HEK293T (cell line): Measurements from ENCODE around the gene MED15.

Experiments
- CTCF ChIA-PET: fragments of 350-600 bp; formaldehyde crosslinking; extraction: SDS; loops from one replicate; lab custom pipeline; 2021; ENCODE audit warnings: antibody characterized with exemption, inconsistent platforms; lab: Yijun Ruan, JAX
- POLR2A ChIA-PET: fragments of 350-600 bp; formaldehyde crosslinking; extraction: SDS; loops from one replicate; lab custom pipeline; 2020; ENCODE audit warnings: antibody characterized with exemption, inconsistent platforms; lab: Yijun Ruan, JAX
- DNase-seq: peaks from one replicate; pipeline ENCODE4 v3.0.0; 2012; ENCODE audit warnings: mixed read lengths; ENCODE audit errors: extremely low spot score
- ARNT ChIP-seq: fragments of 450-650 bp; IDR thresholded peaks from 2 replicates; pipeline ENCODE4 v1.6.1; 2017; ENCODE audit warnings: mild to moderate bottlenecking
- BHLHE40 ChIP-seq: fragments of 450-650 bp; IDR thresholded peaks from 2 replicates; pipeline ENCODE4 v1.6.1; 2016; ENCODE audit warnings: mild to moderate bottlenecking, moderate library complexity, borderline replicate concordance
- CTBP1 ChIP-seq: fragments of 450-650 bp; IDR thresholded peaks from 2 replicates; pipeline ENCODE4 v1.6.1; 2016; ENCODE audit warnings: borderline replicate concordance
- ELF4 ChIP-seq: fragments of 450-650 bp; IDR thresholded peaks from 2 replicates; pipeline ENCODE4 v1.6.1; 2017; ENCODE audit warnings: antibody characterized with exemption
- FOXA1 ChIP-seq: fragments of 450-650 bp; IDR thresholded peaks from 2 replicates; pipeline ENCODE4 v1.6.1; 2016; ENCODE audit warnings: mild to moderate bottlenecking
- FOXK2 ChIP-seq: fragments of 450-650 bp; IDR thresholded peaks from 2 replicates; pipeline ENCODE4 v1.6.1; 2016; ENCODE audit warnings: mild to moderate bottlenecking
- FOXM1 ChIP-seq: fragments of 450-650 bp; IDR thresholded peaks from 2 replicates; pipeline ENCODE4 v1.6.1; 2017; ENCODE audit warnings: mild to moderate bottlenecking, borderline replicate concordance
- HDGF ChIP-seq: fragments of 450-650 bp; IDR thresholded peaks from 2 replicates; pipeline ENCODE4 v1.6.1; 2017; ENCODE audit warnings: antibody characterized with exemption, borderline replicate concordance
- L3MBTL2 ChIP-seq: fragments of 450-650 bp; conservative IDR thresholded peaks from 2 replicates; pipeline ENCODE4 v1.6.1; 2016; ENCODE audit warnings: mild to moderate bottlenecking
- LEF1 ChIP-seq: fragments of 450-650 bp; IDR thresholded peaks from 2 replicates; pipeline ENCODE4 v1.6.1; 2017; ENCODE audit warnings: mild to moderate bottlenecking, borderline replicate concordance
- NFRKB ChIP-seq: fragments of 450-650 bp; IDR thresholded peaks from 2 replicates; pipeline ENCODE4 v1.6.1; 2016; ENCODE audit warnings: mild to moderate bottlenecking, moderate library complexity
- SP1 ChIP-seq: fragments of 450-650 bp; IDR thresholded peaks from 2 replicates; pipeline ENCODE4 v1.6.1; 2017
- SUZ12 ChIP-seq: fragments of 450-650 bp; IDR thresholded peaks from 2 replicates; pipeline ENCODE4 v1.6.1; 2016; ENCODE audit warnings: mild to moderate bottlenecking
- TARDBP ChIP-seq: fragments of 450-650 bp; IDR thresholded peaks from 2 replicates; pipeline ENCODE4 v1.6.1; 2016
- ZNF384 ChIP-seq: fragments of 450-650 bp; IDR thresholded peaks from 2 replicates; pipeline ENCODE4 v1.6.1; 2016
- TF ChIP-seq, protein P1 (sequence below): fragments of 450-650 bp; IDR thresholded peaks from 2 replicates; pipeline ENCODE4 v1.6.1; 2016

MED15 gene

DNA sequence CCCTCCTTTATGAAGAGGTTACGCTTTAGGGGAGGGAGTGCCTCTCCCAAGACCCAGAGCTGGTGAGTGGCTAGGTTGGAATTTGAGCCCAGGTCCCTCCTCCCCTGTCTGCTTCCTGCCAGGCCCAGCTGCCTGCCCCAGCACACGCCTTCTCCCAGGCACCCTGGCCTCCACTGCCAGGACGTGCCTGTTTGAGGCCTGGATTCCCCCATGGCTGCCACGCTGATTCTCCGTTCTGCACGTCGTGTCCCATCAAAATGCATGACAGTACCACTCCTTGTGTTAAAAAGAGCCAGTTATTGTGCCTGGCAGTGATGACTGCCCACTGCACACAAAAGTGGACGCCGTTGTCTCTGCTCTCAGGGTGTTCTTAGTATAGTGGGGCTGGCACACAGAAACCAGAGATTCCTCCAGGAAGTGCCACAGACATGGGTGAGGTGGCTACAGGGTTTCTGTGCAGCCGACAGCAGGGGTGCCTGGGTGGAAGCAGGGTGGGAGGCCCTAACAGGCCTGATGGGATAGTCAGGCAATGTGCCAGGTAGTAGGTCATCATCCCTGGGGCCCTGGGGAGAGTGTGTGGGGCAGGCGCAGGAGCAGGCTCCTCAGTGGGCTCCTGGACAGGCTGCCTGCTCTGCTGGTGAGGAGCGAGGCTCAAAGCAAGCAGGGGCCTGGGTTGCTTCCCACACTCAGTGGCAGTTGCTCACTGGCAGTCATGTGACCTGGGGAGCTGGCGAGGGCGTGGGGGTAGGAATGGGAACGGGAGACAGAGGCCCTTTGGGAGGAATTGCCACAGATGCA, 24.2 kb downstream of the MED15 start:
- no peak for TF ChIP-seq SUZ12
- TF ChIP-seq ELF4, result no peak
- TF ChIP-seq ARNT, result no peak
- no peak for TF ChIP-seq HDGF
- no peak for TF ChIP-seq TARDBP
- TF ChIP-seq BHLHE40, result no peak
- no peak for TF ChIP-seq FOXM1
- no peak for TF ChIP-seq FOXA1
- TF ChIP-seq SP1, result no peak
- TF ChIP-seq CTBP1, result no peak
- TF ChIP-seq L3MBTL2, result no peak
- TF ChIP-seq LEF1, result no peak
- no peak for DNase-seq
- CTCF ChIA-PET, result no interaction called here
- POLR2A ChIA-PET, result no interaction called here

DNA sequence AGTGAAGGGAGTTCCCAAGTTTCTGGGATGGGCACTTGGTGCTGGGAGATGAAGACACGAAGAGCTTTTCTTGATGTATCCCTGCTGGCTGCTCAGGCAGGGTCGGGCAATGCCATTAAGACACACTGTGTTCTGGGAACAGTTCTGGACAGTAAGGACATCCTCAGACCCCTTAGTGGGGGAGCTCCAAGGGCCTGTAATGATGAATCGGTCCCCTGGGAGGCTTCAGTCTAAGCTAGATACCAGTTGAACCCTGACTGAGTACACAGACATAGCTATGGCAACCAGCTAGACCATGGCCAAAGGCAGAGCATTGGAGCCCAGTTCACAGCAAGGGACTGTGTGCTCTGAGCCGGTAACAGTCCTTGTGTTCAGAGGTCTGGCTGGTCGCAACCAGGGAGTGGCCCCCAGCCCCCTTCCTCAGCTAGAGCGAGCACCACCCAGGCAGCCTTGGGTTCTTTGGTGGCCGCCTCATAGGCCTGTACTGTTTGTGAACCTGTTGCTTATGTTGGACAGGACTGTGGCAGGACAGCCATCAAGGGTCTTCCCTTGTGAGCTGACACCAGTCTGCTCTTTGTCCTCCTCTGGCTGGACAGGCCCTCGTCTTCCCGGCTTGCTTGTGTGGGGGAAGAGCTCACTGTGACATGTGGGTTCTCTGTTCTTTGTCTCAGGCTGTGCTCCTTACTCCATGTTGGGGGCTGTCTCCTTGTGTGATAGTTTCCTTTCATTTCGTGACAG, 25.0 kb downstream of the MED15 start:
- CTCF ChIA-PET, result no interaction called here

DNA sequence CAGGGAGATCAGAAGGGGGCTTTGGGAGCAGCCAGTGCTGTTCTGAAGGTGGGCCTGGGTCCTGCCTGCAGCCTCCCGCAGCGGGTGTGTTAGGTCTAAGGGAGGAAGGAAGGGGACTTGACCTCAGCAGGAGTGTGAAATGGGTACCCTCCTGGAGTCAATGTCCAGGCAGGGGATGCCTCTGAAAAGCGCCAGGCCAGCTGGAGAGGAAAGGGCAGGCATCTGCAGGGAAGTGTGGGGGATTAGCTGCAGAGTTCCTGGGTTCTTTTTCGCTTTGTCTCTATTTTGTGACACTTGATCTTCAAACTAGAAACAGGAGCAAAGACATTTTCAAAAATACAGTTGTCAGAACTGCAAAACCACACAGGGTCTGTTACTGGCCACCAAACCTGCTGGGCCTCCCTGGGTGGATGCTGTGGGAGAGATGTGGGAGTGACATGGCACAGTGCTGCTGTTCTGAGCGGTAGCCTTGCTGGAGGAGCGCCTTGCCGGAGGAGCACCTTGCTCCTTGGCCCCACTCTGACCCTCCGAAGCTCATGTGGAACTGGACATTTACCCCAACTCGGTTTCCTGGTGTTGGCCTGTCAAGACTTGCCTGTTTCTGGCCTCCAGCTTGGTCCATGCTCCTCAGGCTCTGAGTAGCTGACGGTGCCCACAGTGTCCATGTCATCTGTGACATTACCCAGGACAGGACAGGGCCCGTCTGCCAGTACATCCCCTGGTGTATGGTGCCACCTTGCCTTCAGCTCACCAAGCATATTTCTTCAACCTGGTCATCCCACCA, 25.9 kb downstream of the MED15 start:
- no peak for DNase-seq
- POLR2A ChIA-PET, result no interaction called here
- CTCF ChIA-PET, result interaction anchor here (1.0 kb wide), 1 partner anchor 115 kb away, joined by 3 read pairs; no protein-coding TSS in a partner anchor
- no peak for TF ChIP-seq CTBP1

More for the DNA sequence above, 25.0 kb downstream of the MED15 start:
- DNase-seq, result no peak
- no peak for TF ChIP-seq NFRKB
- TF ChIP-seq, protein P1, sequence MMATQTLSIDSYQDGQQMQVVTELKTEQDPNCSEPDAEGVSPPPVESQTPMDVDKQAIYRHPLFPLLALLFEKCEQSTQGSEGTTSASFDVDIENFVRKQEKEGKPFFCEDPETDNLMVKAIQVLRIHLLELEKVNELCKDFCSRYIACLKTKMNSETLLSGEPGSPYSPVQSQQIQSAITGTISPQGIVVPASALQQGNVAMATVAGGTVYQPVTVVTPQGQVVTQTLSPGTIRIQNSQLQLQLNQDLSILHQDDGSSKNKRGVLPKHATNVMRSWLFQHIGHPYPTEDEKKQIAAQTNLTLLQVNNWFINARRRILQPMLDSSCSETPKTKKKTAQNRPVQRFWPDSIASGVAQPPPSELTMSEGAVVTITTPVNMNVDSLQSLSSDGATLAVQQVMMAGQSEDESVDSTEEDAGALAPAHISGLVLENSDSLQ, result no peak
- no peak for TF ChIP-seq HDGF
- no peak for TF ChIP-seq LEF1
- no peak for TF ChIP-seq ARNT
- POLR2A ChIA-PET, result no interaction called here

DNA sequence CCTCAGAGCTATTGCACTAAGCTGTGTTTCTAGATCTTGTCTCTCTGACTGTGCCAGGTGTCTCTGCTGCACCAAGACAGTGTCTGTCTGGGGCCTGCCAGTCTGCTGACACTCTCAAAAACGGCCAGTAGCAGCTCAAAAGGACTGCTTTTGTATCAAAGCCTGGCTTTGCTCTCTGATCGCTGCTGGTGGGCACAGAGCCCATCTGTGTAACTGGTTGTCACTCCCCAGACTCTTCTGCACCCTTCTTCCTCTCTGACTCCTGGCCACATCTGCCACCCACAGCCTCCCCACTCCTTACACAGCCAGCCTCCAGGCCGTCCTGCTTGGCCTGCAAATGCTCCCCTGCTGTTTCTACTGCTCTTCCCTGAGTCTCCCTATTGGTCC, 26.5 kb downstream of the MED15 start:
- ChIA-PET POLR2A (no interaction called here), CTCF (interaction anchor here (1.0 kb wide), 1 partner anchor 116 kb away, joined by 3 read pairs; no protein-coding TSS in a partner anchor)
- DNase-seq, result no peak
- no peak for TF ChIP-seq LEF1

DNA sequence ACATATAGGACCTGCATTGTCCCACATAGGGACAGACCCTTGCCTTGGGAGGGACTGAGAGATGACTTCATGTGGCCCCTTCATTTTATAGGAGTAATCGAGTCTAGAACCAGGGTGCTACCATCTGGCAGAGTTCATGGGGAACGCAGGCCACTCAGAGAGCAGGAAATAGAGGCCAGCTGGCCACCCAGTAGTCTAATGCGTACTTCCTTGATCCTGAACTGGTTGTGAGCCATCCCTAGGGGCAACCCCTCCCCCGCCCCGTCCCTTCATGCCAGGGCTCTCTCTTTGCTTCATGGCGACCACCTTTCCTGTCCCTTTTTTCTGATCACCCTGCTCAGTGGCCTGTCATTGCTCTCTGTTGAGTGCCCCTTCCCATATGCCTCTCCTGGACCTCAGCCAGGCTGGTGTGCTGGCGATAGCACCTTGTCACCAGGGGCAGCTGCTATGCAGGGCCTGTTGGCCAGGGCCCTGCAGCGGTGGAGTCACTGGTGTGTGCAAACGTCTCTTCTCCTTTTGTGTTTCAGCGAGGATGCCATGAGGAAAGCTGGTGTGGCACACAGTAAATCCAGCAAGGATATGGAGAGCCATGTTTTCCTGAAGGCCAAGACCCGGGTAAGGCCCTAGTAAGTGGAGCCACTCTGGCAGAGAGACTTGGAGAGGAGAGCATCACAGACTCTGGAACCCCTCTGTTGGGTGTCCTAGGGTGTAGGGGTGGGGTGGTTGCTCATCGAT, 29.3 kb downstream of the MED15 start:
- POLR2A ChIA-PET, result no interaction called here
- no peak for DNase-seq
- TF ChIP-seq L3MBTL2, result no peak
- TF ChIP-seq SUZ12, result no peak
- TF ChIP-seq, protein P1, result no peak
- TF ChIP-seq ELF4, result no peak
- no peak for TF ChIP-seq LEF1
- TF ChIP-seq FOXA1, result no peak
- TF ChIP-seq CTBP1, result no peak
- no peak for TF ChIP-seq FOXK2
- no peak for TF ChIP-seq SP1
- no peak for TF ChIP-seq TARDBP
- no peak for TF ChIP-seq BHLHE40
- no peak for TF ChIP-seq HDGF
- CTCF ChIA-PET, result no interaction called here

DNA sequence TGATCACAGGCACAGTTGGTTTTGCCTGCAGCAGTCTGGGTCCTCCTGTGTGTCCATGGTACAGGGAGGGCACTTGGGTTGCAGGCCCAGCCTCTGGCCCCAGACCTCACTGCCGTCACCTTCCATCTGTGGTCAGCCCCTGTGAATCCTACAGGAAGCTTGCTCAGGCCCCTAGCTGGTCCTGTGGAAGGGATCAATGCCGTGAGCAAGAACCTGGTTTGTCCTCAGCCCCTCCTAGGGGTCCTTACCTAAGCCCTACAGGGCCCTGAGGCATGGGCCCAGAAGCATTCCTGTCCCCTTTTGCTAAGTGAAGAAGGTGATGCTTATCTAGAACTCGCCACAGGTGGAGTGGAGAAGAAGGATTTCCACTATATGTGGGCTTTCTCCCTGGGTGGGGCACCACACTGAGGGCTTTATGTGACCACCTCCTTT, 29.9 kb downstream of the MED15 start:
- CTCF ChIA-PET, result interaction anchor here (2.1 kb wide), 1 partner anchor 27 kb away, joined by 9 read pairs; no protein-coding TSS in a partner anchor
- POLR2A ChIA-PET, result no interaction called here
- DNase-seq, result no peak
- no peak for TF ChIP-seq CTBP1
- no peak for TF ChIP-seq L3MBTL2
- TF ChIP-seq ELF4, result no peak
- TF ChIP-seq LEF1, result no peak
- TF ChIP-seq NFRKB, result no peak
- TF ChIP-seq, protein P1, result no peak
- TF ChIP-seq FOXK2, result no peak
- no peak for TF ChIP-seq FOXA1
- TF ChIP-seq TARDBP, result no peak
- no peak for TF ChIP-seq BHLHE40
- TF ChIP-seq SUZ12, result no peak
- TF ChIP-seq SP1, result no peak
- TF ChIP-seq ZNF384, result no peak
